GM12891 (cell line): ENCODE results near the gene EFHC1.

Source experiments
- DNase-seq: peaks from one replicate; pipeline ENCODE4 v3.0.0; 2011; ENCODE audit warnings: low spot score; ENCODE audit not compliant: insufficient read length
- FAIRE-seq: peaks from 2 replicates; lab custom pipeline; 2011; peaks lifted over from hg19 to GRCh38; lab: Jason Lieb, UNC
- PAX5 ChIP-seq: IDR thresholded peaks from 2 replicates; pipeline ENCODE4 v1.6.1; 2011; ENCODE audit warnings: low read length, moderate library complexity, mild to moderate bottlenecking; ENCODE audit not compliant: insufficient read depth, severe bottlenecking
- POLR2A ChIP-seq: IDR thresholded peaks from 2 replicates; pipeline ENCODE4 v1.6.1; 2011; ENCODE audit warnings: low read depth, low read length, control low read depth
- POLR2AphosphoS5 ChIP-seq: IDR thresholded peaks from 2 replicates; pipeline ENCODE4 v1.6.1; 2011; ENCODE audit warnings: low read depth, low read length, control low read depth
- POU2F2 ChIP-seq: IDR thresholded peaks from 2 replicates; pipeline ENCODE4 v1.6.1; 2011; ENCODE audit warnings: low read depth, mild to moderate bottlenecking, control low read depth, low read length, moderate library complexity
- SPI1 ChIP-seq: IDR thresholded peaks from 2 replicates; pipeline ENCODE4 v1.6.1; 2011; ENCODE audit warnings: low read depth, low read length, control low read depth
- TAF1 ChIP-seq: IDR thresholded peaks from 2 replicates; pipeline ENCODE4 v1.6.1; 2011; ENCODE audit warnings: low read depth, low read length, control low read depth

EFHC1 gene

GRCh38 chr6:52571099-52571755 lies 151.1 kb downstream of the EFHC1 start:
- no peak for FAIRE-seq
- no peak for DNase-seq
- TF ChIP-seq POLR2AphosphoS5 (no peak), SPI1 (no peak), POU2F2 (no peak), POLR2A (no peak)

DNA sequence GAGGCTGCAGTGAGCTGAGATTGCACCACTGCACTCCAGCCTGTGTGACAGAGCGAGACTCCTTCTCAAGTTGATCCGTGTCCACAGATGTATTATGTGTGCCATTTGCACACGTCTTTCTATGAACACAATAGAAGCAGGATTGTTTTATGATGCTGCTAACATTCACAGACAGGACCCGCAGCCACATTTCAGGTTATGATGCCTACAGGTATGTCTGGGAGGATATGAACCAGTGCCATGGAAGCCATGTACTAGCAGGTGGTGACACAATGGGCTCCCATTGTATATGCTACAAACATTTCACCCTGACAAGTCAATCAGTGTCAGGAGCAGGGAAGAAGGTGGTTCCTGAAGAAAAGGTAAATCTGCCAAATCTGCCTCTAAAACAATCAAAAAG lies 152.4 kb downstream of the EFHC1 start:
- no peak for FAIRE-seq

GRCh38 chr6:52573295-52573694 lies 153.2 kb downstream of the EFHC1 start:
- DNase-seq (no peak), FAIRE-seq (no peak)
- no peak for TF ChIP-seq PAX5
- TF ChIP-seq POLR2AphosphoS5, result no peak
- TF ChIP-seq TAF1, result no peak

More for the DNA sequence above, 152.4 kb downstream of the EFHC1 start:
- TF ChIP-seq SPI1, result no peak
- TF ChIP-seq PAX5, result no peak
- no peak for TF ChIP-seq TAF1
- no peak for TF ChIP-seq POLR2A
- TF ChIP-seq POU2F2, result no peak
- no peak for TF ChIP-seq POLR2AphosphoS5
- DNase-seq, result no peak
